Gastrocnemius medialis (tissue), 4 donors: Measurements from ENCODE around the gene ATAD3C. TPM values are rescaled to one million over a fixed set of nuclear protein-coding genes. Genes with fewer than 3 reads are reported as not detected.
"Not testable (repeated sequence)": the region's sequence is repeated elsewhere in the genome, so short reads cannot be mapped to it uniquely, and the experiment has no call there.

Source experiments
- ATAC-seq, 2 donors: fragments of 150-250 bp; one replicate each; pipeline ENCODE4 v1.9.1; 2016
- DNase-seq, 2 donors: peaks; one replicate each; pipeline ENCODE4 v3.0.0-alpha.2; 2019
- H3K27ac ChIP-seq, 4 donors: fragments of 200-600 bp; sonication (generic); 1 replicate in 1 of 4; 2 replicates in 3 of 4; pipeline ENCODE4 v1.5.1; 2016 to 2018; ENCODE audit warnings: mild to moderate bottlenecking in 2 of 4, moderate library complexity in 1 of 4
- H3K27me3 ChIP-seq, 3 donors: fragments of 200-600 bp; sonication (generic) in 2 of 3; 1 replicate in 1 of 3; 2 replicates in 2 of 3; pipeline versions ENCODE4 v1.5.1 to v1.6.0; 2016 to 2019; ENCODE audit warnings: mild to moderate bottlenecking in 1 of 3, moderate library complexity in 1 of 3
- H3K36me3 ChIP-seq, 2 donors: fragments of 200-600 bp; sonication (generic) in 1 of 2; one replicate each; pipeline ENCODE4 v1.5.1; 2017 to 2018
- H3K4me1 ChIP-seq, 2 donors: fragments of 200-600 bp; sonication (generic) in 1 of 2; one replicate each; pipeline ENCODE4 v1.5.1; 2016 to 2017; ENCODE audit warnings: mild to moderate bottlenecking in 2 of 2
- H3K4me3 ChIP-seq, 4 donors: fragments of 200-600 bp; sonication (generic) in 3 of 4; 1 replicate in 1 of 4; 2 replicates in 3 of 4; pipeline ENCODE4 v1.5.1; 2016 to 2019; ENCODE audit warnings: mild to moderate bottlenecking in 2 of 4
- H3K9me3 ChIP-seq, 3 donors: fragments of 200-600 bp; sonication (generic) in 2 of 3; 1 replicate in 1 of 3; 2 replicates in 2 of 3; pipeline ENCODE4 v1.5.1; 2016 to 2019
- CTCF ChIP-seq, 5 experiments: fragments of 450-650 bp in 3 of 5; fragments of 200-600 bp in 2 of 5; sonication (generic) in 2 of 5; IDR thresholded peaks in 4 of 5; conservative IDR thresholded peaks in 1 of 5; 1 replicate in 4 of 5; 2 replicates in 1 of 5; pipeline ENCODE4 v1.5.1; 2016 to 2019; ENCODE audit warnings: antibody characterized with exemption in 5 of 5, mild to moderate bottlenecking in 3 of 5, moderate library complexity in 3 of 5
- POLR2A ChIP-seq, 2 donors: fragments of 450-650 bp; IDR thresholded peaks; one replicate each; pipeline ENCODE4 v1.6.1; 2017; ENCODE audit warnings: antibody characterized with exemption in 2 of 2, mild to moderate bottlenecking in 2 of 2, moderate library complexity in 2 of 2
- in situ Hi-C, 4 donors: fragments of 200-750 bp; cut with MboI; loops; one replicate each; pipeline versions ENCODE4 v1.15.0 to v1.8.0; 2017; ENCODE audit warnings: low sequenced_read_pairs in 4 of 4
- intact Hi-C: fragments of 100-400 bp; cut with DNase I; formaldehyde crosslinking; loops from one replicate; pipeline ENCODE4 v1.15.1; 2023; ENCODE audit warnings: low total_unique reads
- total RNA-seq, 4 donors: library from RNA; depleted of rRNA; stranded (reverse); fragments of >200 nt; gene quantifications; one replicate each; pipeline versions ENCODE4 v1.1.0 to v1.2.3, GENCODE V29; 2016

The ATAD3C gene
- total RNA-seq, 4 donors from 2014 or later: 0.07 TPM; not detected in 3

GRCh38 chr1:1455366-1455884 lies 5.9 kb downstream of the ATAD3C start:
- TF ChIP-seq CTCF (IDR thresholded peaks at IDR 0.05 in 4 of 5, conservative IDR thresholded peaks at IDR 0.05 in 1 of 5): no peak
- no peak for TF ChIP-seq POLR2A (IDR thresholded peaks at IDR 0.05)
- no peaks in the 10 kb centered on the region for H3K27me3 ChIP-seq
- ATAC-seq: no peak
- H3K4me3 ChIP-seq: no peak overlapping the region
- no peaks in the 10 kb centered on the region for H3K36me3 ChIP-seq
- in situ Hi-C loops (no loop called here), intact Hi-C loops (no loop called here)
- H3K27ac ChIP-seq: no peak overlapping the region
- no peak for DNase-seq
- H3K9me3 ChIP-seq: no peaks in the 10 kb centered on the region
- no peaks in the 10 kb centered on the region for H3K4me1 ChIP-seq

DNA sequence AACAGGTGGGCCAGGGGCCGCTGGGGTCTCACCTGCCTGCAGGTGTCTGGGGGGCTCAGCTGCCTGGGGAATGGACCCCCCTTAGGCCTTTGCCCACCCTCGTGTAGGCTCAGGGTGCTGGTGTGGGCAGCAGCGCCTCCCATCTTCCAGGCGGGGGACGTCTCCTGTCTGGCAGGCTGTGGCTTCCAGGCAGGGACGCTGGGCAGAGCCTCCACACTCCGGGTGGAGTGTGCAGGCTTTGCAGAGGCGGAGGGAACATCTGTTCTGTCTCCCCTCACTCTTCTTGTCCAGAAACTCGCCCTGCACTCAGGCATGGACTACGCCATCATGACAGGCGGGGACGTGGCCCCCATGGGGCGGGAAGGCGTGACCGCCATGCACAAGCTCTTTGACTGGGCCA lies 6.4 kb downstream of the ATAD3C start:
- in situ Hi-C loops, H3K4me1 ChIP-seq, H3K27me3 ChIP-seq, H3K36me3 ChIP-seq, intact Hi-C loops, H3K27ac ChIP-seq, ATAC-seq, H3K4me3 ChIP-seq, H3K9me3 ChIP-seq, DNase-seq: not testable (repeated sequence)

DNA sequence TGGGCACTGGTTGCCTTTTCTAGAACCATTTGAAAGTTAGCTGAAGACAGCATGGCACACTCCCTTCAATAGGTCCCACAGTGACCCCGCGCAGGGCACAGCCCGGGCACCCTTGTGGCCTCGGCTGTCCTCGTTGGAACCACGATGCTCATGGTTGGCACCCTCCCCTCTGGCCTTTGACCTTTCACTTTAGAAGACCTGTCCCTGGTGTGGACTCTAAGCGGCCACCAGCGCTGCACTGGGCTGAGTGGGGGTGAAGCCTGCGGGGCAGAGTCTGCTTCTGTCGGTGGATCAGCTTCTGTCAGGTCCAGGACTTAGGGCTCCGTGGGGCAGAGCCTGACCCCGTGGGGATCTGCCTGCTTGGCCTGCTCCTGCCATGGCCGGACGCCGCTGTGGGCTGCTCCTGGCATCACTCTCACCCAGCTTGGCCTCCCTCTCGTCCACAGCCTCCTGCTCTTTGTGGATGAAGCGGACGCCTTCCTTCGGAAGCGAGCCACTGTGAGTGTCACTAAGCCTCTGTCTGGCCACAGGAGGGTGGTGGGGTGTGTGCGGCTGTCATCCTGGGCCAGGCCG lies 7.3 kb downstream of the ATAD3C start:
- H3K9me3 ChIP-seq, H3K4me1 ChIP-seq, H3K36me3 ChIP-seq, ATAC-seq, in situ Hi-C loops, H3K27me3 ChIP-seq, intact Hi-C loops, DNase-seq, H3K27ac ChIP-seq, H3K4me3 ChIP-seq: not testable (repeated sequence)

- H3K9me3 ChIP-seq, ATAC-seq, H3K36me3 ChIP-seq, H3K4me3 ChIP-seq, intact Hi-C loops, H3K27ac ChIP-seq, H3K4me1 ChIP-seq, DNase-seq, in situ Hi-C loops, H3K27me3 ChIP-seq: not testable (repeated sequence)
Observed at GRCh38 chr1:1459156-1459555, 9.7 kb downstream of the ATAD3C start.

DNA sequence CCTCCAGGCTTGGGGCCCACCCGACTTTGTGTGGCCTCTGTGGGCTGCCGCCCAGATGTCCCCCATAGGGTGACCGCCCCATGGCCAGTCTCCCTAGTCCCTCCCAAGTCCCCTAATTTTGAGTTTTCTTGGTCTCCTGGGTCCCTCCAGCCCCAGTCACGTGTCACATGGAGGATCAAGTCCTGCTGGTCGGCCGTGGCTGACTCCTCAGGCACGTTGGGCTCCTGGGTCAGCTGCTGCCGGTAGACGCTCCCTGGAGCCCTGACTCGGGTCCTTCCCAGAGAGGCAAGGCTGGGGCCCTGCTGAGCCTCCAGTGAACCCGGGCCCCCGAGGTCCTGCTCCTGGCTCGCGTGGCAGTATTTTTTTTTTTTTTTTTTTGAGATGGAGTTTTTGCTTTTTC lies 10.2 kb downstream of the ATAD3C start:
- H3K4me1 ChIP-seq, ATAC-seq, intact Hi-C loops, in situ Hi-C loops, H3K9me3 ChIP-seq, DNase-seq, H3K36me3 ChIP-seq, H3K27me3 ChIP-seq, H3K27ac ChIP-seq, H3K4me3 ChIP-seq: not testable (repeated sequence)

DNA sequence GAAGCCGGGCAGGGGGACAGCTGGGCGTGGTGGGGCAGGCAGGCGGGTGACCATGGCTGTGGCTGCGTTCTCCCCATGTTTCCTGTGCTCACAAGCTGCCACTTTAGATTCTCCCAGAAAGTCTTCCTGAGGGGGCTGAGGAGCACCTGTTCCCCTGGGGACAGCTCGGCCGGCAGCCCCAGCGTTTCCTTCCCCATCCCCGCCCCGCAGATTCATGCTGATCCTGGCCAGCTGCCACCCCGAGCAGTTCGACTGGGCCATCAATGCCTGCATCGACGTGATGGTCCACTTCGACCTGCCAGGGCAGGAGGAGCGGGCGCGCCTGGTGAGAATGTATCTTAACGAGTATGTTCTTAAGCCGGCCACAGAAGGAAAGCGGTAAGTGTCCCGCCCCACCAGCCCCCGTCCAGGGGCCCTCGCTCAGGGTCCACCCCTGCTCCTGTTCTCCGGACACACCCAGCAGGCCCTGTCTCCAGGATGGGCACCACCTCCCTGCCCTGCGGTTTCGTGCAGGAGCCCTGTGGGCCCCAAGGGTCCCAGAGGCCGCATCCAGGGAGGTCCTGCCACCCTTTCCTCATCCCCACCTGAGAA lies 11.1 kb downstream of the ATAD3C start:
- no peak for DNase-seq
- ATAC-seq: no peak
- no peaks in the 10 kb centered on the region for H3K9me3 ChIP-seq
- H3K27me3 ChIP-seq: no peaks in the 10 kb centered on the region
- TF ChIP-seq CTCF (IDR thresholded peaks at IDR 0.05 in 4 of 5, conservative IDR thresholded peaks at IDR 0.05 in 1 of 5) (no peak), POLR2A (IDR thresholded peaks at IDR 0.05) (no peak)
- in situ Hi-C loops: no loop called here
- no peak overlapping the region for H3K27ac ChIP-seq
- no peaks in the 10 kb centered on the region for H3K36me3 ChIP-seq
- intact Hi-C loops: no loop called here
- H3K4me1 ChIP-seq: no peaks in the 10 kb centered on the region
- no peak overlapping the region for H3K4me3 ChIP-seq
